Renal cortex interstitium (tissue), 11 donors: Measurements from ENCODE around the gene FGF12. TPM values are rescaled to one million over a fixed set of nuclear protein-coding genes. Genes with fewer than 3 reads are reported as not detected.

Source experiments
- DNase-seq, 11 donors: peaks; one replicate each; pipeline ENCODE4 v3.0.0-alpha.2; 2013; ENCODE audit warnings: low read depth in 9 of 11, low spot score in 4 of 11; ENCODE audit errors: extremely low read depth in 1 of 11
- polyA plus RNA-seq, 3 donors: library from polyadenylated mRNA; unstranded; fragments of 120-200 nt; gene quantifications; one replicate each; pipeline ENCODE4 v1.2.1, GENCODE V29; 2013; ENCODE audit not compliant: insufficient read length in 3 of 3

The FGF12 gene
- polyA plus RNA-seq, 3 donors, result 6.1 to 7.3 (median 7.1) TPM

DNA sequence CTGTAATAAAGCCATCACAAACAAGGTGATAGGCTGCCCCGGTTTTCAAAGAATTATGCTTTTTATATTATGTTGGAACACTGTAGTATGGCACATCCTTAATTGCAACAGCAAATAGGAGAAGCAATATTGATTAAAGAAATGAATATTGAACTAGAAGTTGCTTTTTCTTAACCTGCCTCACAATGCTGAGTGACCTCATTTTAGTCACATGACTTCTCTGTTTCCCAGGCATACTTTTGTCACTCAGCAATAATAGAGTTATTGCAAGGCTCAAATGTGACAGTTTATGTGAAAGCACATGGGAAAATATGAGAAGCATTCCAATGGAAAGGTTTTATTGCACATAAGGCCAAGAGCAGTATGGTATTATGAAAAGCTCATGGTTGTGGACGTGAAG is 400.7 kb downstream of the FGF12 start:
- DNase-seq, result no peak

DNA sequence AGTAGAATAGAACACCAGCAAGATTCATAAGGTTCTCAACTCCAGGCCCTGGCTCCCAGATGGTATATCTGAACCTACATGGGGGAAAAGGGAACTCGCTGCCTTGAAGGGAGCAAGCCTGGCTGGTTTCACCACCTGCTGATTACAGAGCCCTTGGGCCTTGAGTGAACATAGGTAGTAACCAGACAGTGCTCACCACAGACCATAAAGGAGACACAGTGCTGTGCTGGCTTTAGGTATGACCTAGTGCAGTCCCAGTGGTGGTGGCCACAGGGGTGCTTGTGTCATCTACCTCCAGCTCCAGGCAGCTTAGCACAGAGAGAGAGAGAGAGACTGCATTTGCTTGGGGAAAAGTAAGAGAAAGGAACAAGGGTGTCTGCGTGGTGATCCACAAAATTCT is 409.8 kb downstream of the FGF12 start:
- no peak for DNase-seq

DNA sequence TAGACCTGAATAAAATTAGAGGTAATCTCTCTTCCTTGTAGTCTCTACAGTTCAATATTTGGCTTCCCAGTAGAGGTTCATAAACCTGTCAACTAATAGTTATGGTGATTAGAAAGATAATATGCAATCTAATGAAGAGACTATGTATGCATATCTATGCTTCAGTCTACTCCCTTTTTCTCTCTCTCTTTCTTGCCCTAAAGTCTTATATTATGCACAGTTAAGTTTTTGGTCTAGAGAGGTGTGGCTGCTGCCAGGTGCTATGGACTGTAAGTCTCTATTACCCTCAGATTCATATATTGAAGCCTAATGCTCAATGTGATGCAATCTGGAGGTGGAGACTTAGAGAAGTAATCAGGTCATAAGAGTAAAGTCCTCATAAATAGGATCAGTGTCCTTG is 413.7 kb downstream of the FGF12 start:
- no peak for DNase-seq

DNA sequence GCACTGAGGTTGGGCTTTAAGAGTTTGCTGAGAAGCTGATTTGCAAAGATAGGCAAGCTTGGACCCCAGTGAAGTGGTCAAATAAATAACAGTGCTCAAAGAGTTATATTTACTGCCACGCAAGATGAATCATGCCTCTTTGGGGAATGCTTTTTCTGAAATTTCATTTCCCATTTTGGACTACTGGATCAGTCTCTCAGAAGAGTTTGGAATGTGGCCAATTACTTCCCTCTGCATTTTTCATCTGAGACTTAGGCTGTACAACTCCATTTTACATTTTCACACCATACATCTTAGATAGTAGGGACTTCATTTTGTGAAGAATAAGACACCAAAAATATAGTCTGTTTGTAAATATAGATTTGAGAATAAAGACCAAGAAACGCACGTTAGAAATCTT is 419.7 kb downstream of the FGF12 start:
- DNase-seq, result no peak

DNA sequence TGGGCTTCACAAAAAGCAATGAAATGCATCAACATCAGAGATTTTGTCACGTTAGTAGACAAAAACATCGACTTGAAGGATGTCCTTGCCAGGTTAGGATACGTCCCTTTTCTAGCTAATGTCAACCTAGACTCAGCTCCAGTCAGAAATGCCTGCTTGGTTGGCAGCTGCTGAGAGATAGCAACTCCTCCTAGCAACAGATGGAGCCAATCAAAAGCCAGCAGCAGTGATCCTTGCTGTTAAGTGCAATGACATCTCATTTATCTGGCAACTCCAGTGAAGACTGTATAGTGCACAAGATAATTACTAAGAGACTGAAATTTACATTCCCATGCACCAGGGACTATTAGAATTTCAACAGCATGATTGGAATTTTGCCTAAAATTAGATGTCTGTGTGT is 424.1 kb downstream of the FGF12 start:
- no peak for DNase-seq

DNA sequence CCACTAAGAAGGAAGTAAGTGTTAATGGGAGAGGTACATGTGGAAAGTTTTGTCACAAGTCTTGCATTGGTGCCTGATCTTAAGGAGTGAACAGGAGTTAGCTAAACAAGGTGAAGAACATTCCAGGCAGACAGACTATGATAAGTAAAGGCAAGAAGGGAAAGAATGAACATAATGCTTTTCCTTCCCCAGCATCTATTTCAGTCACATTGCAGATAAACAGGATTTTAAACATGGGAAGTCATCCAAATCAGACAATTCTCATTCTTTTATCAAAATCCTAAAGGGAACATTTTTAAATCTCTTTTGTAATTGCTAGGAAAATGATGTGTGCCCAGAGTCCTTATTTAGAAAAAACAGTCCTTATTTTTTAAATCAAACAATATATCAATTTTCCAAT is 424.6 kb downstream of the FGF12 start:
- DNase-seq, result no peak

DNA sequence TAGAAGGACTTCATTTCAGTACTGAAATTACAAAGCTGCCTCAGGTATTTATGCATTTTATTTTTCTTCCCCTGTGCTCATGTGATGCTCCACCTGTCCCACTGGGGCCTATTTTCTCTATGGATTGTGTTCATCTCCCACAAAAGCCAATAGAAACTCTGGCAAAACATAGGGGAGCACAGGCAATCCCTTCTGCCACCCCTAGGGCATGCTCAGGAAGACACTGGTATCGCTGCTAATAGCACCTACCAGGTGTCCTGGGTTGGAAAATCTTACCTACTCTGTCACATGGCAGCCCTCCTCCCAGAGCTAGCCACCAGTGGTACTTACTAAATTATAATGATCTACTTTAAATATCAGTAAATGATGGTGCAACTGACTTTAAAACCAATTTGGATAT is 427.4 kb downstream of the FGF12 start:
- DNase-seq, result no peak

DNA sequence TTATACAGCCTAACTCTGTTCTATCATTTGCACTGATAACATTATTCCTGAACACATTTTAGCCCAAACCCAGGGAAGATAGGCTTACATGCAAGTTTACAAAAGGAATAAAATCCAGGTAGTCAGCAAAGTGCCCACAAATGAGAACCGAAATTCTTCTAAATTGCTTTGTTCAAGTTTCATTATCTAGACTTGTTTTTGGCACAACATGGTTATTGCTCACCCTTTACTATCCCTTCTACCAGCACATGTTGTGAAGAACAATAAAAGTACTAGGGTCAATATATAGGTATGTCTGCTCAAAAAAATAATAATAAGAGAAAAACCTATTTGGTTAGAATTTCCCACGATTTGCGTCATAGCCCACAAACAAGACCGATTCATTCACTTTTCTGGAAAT is 430.5 kb downstream of the FGF12 start:
- no peak for DNase-seq

DNA sequence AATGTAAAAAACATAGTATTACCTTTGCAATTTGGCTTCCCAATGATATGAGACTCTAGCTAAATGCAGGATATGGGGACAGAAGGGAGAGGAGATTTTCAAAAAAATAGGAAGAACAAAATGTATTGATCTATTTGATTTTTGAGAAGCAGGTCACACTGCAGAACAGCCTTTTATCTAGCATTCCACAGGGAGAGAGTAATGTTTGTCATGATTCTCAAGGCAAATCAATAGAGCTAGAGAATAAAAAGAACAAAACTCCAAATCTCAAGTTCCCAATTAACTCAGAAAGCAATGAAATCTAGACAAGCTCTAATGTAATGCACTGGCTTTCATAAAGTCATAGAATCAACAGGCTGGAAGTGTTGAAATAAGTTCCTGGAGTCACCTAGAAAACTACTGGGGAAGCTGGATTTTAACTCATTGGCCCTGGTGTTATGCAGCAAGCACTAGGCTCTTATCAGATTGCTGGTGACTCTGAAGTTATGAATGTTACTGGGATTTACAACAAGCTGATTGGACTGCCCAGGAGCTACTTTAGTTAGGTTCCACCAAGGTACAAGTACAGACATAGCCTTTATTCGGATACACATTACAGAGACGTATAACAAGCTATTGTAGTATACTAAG is 442.8 kb downstream of the FGF12 start:
- DNase-seq, result no peak

DNA sequence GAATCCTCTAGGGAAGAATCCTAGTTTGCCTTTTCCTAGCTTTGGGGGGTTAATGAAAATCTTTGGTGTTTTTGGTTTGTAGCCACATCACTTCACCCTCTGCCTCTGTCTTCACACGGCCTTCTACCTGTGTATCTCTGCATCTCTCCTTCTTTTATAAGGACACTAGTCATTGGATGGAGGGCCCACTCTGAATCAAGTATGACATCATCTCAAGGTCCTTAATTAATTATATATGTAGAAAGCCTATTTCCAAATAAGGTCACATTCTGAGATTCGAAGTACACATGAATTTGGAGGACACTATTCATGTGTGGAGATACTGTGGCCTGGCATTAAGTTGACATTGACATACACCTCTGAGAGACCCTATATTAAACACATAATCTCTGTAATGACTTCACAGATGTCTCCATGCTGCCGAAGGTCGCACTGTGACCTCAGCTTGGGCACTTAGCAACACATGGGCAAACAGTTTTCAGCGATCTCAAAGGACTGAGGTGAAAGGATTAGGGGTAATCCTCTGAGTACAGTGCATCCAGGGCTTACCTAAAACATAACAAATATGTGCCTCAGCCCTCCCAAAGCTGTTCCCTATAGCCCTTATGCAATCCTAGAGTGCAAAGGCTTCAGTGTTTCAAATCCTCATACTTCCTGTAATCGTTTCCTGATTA is 446.0 kb downstream of the FGF12 start:
- DNase-seq, result no peak

DNA sequence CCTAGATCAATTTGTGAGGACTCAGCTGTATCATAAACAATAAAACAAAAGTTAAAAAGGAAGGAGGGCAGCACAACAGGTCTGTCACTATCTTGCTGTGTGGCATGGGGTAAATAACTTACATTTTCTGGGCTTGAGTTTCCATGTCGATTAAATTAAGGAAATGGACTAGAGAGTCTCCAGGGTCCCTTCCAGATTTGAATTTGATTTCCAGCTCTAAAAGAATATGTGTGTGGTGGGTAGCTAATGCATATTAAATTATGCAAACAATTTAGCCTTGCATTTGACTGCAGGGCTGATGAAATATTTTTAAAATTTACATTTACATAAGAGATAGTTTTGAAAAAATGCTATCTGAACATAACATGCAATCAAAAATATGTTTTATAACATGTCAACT is 447.7 kb downstream of the FGF12 start:
- DNase-seq, result no peak

DNA sequence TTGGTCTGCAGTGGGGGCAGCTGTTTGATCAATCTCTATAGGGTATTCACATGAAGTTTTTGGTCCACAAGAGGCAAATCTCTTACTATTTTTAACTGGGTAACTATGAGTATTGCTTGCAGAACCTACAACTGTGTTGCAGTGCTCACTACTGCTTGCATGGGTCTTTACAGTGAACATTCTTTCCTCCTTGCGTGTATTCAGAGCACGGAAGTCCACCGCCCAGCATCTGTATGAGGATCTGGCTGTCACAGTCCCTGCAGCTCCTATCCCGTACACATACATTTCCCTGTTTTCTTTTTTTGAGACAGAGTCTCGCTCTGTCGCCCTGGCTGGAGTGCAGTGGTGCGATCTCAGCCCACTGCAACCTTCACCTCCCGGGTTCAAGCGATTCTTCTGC is 449.9 kb downstream of the FGF12 start:
- no peak for DNase-seq

DNA sequence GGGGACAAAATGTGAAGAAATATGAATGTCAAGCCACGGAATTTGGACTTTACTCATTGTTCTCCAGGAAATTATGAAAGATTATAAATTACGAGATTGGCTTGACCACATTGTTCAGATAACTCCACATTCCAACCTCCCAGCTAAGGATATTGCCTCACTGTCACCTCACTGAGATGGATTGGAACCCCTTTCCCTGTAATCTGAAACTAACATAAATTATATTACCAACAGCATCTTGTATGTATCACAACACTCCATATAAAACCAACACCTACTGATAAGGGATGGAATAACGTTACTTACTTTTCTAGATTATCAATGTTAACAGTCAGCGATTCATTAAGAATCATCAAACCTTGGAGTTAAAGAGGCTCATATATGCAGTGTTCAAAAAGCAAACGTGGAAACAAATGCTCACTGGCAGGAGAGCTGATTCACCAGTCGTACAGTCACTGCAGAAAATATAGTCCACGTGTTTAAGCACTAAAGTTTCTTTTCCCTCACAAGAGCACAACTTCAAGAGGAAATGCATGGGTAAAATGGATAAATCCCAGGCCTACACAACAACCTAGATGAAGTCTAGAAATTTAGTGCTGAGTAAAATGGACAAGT is 451.5 kb downstream of the FGF12 start:
- no peak for DNase-seq

DNA sequence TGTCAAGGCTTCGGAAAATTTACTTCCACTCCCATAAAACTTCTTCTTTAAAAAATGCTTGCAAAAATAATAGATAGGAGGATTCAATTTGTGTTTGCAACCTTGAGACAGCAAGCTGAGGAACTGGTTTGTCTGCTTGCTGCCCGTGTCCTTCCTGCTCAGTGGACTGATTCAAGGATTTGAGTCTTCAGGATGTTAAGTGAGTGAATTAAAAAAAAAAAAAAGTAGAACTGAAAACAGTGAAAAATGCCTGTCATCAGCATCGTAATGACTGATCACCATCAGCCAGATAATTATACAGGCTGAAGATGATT is 453.7 kb downstream of the FGF12 start:
- DNase-seq, result no peak

DNA sequence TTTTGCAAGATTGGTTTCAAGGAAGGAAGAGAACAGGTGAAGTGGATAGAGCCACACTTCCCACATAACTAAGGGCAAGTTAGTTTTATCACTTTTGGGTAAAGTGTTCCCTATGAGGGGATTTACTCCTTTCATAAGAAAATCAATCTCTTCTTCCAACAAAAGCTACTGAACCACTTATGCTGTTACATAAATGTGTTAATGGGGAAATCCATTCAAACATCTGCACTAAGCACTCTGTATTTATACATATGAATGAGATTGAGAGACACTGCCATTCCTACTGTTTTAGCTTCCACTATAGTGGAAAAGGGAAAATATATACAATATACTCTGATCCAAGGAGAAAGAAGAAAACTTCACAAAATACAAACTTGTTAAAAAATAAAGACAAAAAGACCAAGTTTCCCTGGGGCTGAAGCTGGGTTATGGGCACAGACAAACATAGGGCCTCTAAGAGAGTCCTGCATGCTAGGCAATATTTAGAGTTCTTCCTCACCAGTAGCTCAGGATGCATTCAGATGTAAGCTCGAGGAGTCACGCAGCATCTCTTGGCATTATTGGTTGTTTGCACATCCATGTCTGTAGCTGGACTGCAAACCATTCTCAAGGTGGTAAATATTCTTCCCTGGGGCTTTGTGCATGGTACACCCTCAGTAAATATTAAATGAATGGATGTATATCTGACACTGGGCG is 454.2 kb downstream of the FGF12 start:
- DNase-seq, result no peak

DNA sequence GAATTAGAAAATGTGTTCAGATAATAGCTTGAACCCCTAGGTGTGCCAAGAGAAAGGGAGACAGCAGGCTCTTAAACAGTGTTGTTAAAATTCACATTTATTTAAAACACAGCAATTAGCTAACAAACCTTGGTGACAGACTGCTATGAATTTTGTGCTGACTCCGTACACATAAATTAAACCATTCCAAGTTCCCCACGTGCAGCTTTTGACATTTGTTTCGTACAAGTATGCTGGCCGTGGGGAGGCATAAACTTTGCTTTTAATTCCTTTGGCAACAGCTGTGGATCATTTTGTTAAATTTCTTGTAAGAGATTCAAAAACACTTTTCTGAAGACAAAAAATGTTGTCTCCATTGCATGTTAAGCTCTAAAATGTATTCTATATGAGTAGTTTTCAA is 465.3 kb downstream of the FGF12 start:
- DNase-seq, result no peak

DNA sequence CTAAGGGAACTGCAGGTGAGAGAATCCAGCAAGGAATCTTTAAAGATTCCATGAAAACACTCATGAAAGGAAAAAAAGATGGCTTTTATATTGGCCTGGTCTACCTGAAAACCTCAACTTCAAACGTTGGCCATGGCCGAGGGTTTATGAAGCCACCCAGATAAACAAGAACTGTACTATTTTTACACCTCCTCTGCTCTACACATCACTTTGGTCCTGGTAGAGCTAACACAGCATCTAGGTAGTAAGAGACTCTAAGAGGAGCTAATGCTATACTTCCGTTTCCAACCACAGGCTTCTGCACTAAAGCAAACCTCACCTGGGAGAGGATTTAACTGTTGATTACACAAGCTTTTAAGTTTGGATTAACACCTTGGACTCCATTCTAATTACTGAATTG is 466.2 kb downstream of the FGF12 start:
- no peak for DNase-seq

DNA sequence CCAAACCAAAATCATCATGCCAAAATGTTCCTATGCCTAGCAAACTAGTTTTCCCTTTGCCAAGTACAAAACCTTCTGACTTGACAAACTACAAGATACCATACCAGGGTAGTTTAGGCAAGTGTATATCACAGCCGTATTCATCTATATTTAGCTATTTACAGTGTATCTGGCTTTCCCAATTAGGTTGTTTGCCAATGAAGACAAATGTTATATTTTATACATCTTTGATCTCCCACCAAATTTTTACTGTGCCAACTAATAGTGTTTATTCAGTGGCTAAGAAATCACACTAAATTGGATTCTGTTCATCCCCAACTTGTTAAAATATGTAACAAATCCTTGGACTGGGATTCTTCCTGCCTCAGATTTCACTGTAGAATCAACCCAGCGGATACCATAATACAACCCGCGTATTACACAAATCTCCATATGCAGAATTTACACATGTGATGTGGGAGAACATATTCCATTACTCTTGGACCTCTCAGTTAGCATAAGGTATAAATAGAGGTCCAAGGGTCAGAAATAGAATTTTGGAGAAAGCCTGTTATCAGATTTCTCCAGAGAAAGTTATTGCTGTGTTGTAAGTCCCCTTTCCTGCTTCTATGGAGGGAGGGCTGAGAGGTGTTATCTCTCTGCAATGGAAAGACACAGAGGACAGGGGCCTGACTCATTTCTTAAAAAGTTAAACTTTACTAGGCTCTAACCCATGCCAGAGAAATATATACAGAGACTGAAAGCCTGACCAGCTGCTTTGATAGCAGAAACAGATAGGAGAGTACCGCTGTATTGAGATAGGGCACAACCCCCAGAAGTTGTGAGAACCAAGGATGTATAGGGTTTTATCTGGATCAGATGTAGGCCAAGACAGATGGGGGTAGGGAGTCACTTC is 467.0 kb downstream of the FGF12 start:
- no peak for DNase-seq

DNA sequence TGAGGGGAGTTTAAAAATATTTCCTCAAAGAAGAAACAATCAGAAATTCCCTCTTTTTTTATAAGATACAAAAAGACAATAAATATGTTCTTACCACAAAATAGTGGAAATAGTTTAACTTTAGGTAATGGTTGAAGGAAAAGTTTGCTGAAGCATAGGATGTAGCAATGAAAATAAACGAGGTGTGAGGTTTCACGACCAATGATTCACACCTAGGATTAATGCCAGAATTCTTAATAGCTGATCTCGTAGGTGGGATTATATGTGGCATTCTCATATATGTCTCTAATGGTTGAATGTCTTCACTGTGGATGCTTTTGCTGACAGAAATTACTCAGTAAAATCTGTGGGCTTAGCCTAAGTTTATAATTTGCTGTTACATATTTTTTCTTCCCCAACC is 467.7 kb downstream of the FGF12 start:
- DNase-seq, result no peak
